ENCODE data around the gene CTSF.

GRCh38 chr11:66561178-66561974, 7.0 kb downstream of the CTSF start:
- TF ChIP-seq CTCF (IDR thresholded peaks at IDR 0.05) (no peak), POLR2A (IDR thresholded peaks at IDR 0.05) (no peak)
